ENCODE results near the gene UBALD2. TPM values are rescaled to one million over a fixed set of nuclear protein-coding genes. Genes with fewer than 3 reads are reported as not detected.
A peak's percentile ranks its signal among the peaks of the same experiment; 100 is the strongest.

The UBALD2 gene
- total RNA-seq, 1 experiment from 2014 or later: 87.9 TPM

- intact Hi-C loops (cut with micrococcal nuclease; ENCODE audit: unreplicated experiment): loop anchor here (5.0 kb wide), 1 partner anchor 41 kb away; no protein-coding TSS in a partner anchor
- CTCF ChIA-PET: no interaction called here
- no peak overlapping the region for H3K27ac Mint-ChIP-seq (ENCODE audit: unreplicated experiment)
- no peaks in the 10 kb centered on the region for H3K27me3 Mint-ChIP-seq (ENCODE audit: unreplicated experiment)
- H3K36me3 Mint-ChIP-seq (ENCODE audit: insufficient read depth, unreplicated experiment): peaks cover 20% of the 10 kb centered on the region
- peaks cover 17% of the 10 kb centered on the region for H3K4me1 Mint-ChIP-seq (ENCODE audit: low read depth, unreplicated experiment)
- no peak for DNase-seq
- TF ChIP-seq CTCF (IDR thresholded peaks at IDR 0.05; ENCODE audit: unreplicated experiment): no peak
- BruUV-seq (replicated peaks): no TSS peak
- H3K9me3 Mint-ChIP-seq (ENCODE audit: low read depth, unreplicated experiment): no peaks in the 10 kb centered on the region
- no peak overlapping the region for H3K4me3 Mint-ChIP-seq (ENCODE audit: low read depth, unreplicated experiment)
These were observed 28.5 kb upstream of the UBALD2 start for GRCh38 chr17:76236603-76237002.

- Mint-ChIP-seq H3K36me3 (ENCODE audit: insufficient read depth, unreplicated experiment) (peaks cover 25% of the 10 kb centered on the region), H3K27ac (ENCODE audit: unreplicated experiment) (no peak overlapping the region), H3K27me3 (ENCODE audit: unreplicated experiment) (no peaks in the 10 kb centered on the region), H3K9me3 (ENCODE audit: low read depth, unreplicated experiment) (no peaks in the 10 kb centered on the region), H3K4me1 (ENCODE audit: low read depth, unreplicated experiment) (peaks cover 17% of the 10 kb centered on the region), H3K4me3 (ENCODE audit: low read depth, unreplicated experiment) (peak overlapping the region; percentile 82)
- TF ChIP-seq CTCF (IDR thresholded peaks at IDR 0.05; ENCODE audit: unreplicated experiment): no peak
- intact Hi-C loops (cut with micrococcal nuclease; ENCODE audit: unreplicated experiment): loop anchor here (5.0 kb wide), 1 partner anchor 39 kb away; no protein-coding TSS in a partner anchor
- CTCF ChIA-PET: interaction anchor here (0.7 to 2.4 kb wide), 12 partner anchors 9 to 709 kb away, joined by 3 to 9 read pairs (median 4); no protein-coding TSS in a partner anchor
- BruUV-seq (replicated peaks): no TSS peak
- DNase-seq: peak; percentile 42
These were observed 27.3 kb upstream of the UBALD2 start for GRCh38 chr17:76237859-76238313.

DNA sequence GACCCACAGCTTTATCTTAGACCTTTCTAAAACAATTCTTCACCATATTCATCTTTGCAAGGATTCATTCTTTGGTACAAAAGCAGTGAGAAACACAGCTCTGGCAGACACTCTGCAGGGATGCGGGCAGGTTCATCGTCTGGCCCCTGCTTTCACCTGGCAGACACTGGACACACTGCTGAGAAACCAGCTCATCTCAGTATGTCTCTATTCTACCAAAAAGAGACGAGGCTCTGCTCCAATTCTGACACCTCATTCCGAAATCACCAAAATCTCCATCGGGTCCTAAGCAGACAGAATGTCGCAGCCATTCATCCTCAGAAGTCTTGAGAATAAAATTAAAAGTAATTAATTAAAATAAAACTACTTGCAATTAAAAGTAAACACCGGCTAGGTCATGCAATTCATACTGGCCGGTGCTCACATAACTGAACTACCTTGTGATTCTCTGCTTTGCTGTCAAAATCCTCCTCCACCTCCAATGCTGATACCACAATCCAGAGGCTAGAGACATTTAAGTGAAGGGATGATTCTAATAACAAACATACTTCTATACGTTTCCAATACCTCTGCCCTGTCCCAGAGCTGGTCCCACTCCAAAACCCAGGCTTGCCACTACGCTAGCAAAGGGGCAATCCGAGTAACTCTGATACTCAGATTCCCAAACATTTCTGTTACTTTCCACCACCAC, 26.2 kb upstream of the UBALD2 start:
- Mint-ChIP-seq H3K36me3 (ENCODE audit: insufficient read depth, unreplicated experiment) (peaks cover 25% of the 10 kb centered on the region), H3K4me3 (ENCODE audit: low read depth, unreplicated experiment) (peak overlapping the region; percentile 82), H3K4me1 (ENCODE audit: low read depth, unreplicated experiment) (peaks cover 12% of the 10 kb centered on the region), H3K27ac (ENCODE audit: unreplicated experiment) (peak overlapping the region; percentile 6), H3K27me3 (ENCODE audit: unreplicated experiment) (no peaks in the 10 kb centered on the region), H3K9me3 (ENCODE audit: low read depth, unreplicated experiment) (no peaks in the 10 kb centered on the region)
- no TSS peak for BruUV-seq (replicated peaks)
- DNase-seq: no peak
- intact Hi-C loops (cut with micrococcal nuclease; ENCODE audit: unreplicated experiment): loop anchor here (5.0 kb wide), 1 partner anchor 38 kb away; no protein-coding TSS in a partner anchor
- TF ChIP-seq CTCF (IDR thresholded peaks at IDR 0.05; ENCODE audit: unreplicated experiment): no peak
- CTCF ChIA-PET: interaction anchor here (0.6 to 2.4 kb wide), 8 partner anchors 13 to 168 kb away, joined by 3 to 9 read pairs (median 6); no protein-coding TSS in a partner anchor

- Mint-ChIP-seq H3K4me1 (ENCODE audit: low read depth, unreplicated experiment) (peaks cover 9% of the 10 kb centered on the region), H3K4me3 (ENCODE audit: low read depth, unreplicated experiment) (peak overlapping the region; percentile 82), H3K9me3 (ENCODE audit: low read depth, unreplicated experiment) (no peaks in the 10 kb centered on the region), H3K27ac (ENCODE audit: unreplicated experiment) (peak overlapping the region; percentile 6), H3K36me3 (ENCODE audit: insufficient read depth, unreplicated experiment) (peaks cover 25% of the 10 kb centered on the region), H3K27me3 (ENCODE audit: unreplicated experiment) (no peaks in the 10 kb centered on the region)
- intact Hi-C loops (cut with micrococcal nuclease; ENCODE audit: unreplicated experiment): loop anchor here (5.0 kb wide), 1 partner anchor 38 kb away; no protein-coding TSS in a partner anchor
- no peak for TF ChIP-seq CTCF (IDR thresholded peaks at IDR 0.05; ENCODE audit: unreplicated experiment)
- DNase-seq: no peak
- BruUV-seq (replicated peaks): no TSS peak
- CTCF ChIA-PET: interaction anchor here (0.6 to 2.4 kb wide), 3 partner anchors 19 to 168 kb away, joined by 3 to 7 read pairs (median 5); no protein-coding TSS in a partner anchor
These were observed 25.4 kb upstream of the UBALD2 start for GRCh38 chr17:76239538-76240274.

All from Calu3 (cell line).